ENCODE results near the gene EHHADH.

The EHHADH gene

GRCh38 chr3:185151101-185151963, 102.5 kb downstream of the EHHADH start:
- DNase-seq (ENCODE audit: low read depth in 3 of 3, low spot score in 1 of 3), result no peak

GRCh38 chr3:185150561-185150960, 103.3 kb downstream of the EHHADH start:
- no peak for DNase-seq (ENCODE audit: low read depth in 3 of 3, low spot score in 1 of 3)

GRCh38 chr3:185149591-185149990, 104.3 kb downstream of the EHHADH start:
- no peak for DNase-seq (ENCODE audit: low read depth in 3 of 3, low spot score in 1 of 3)

GRCh38 chr3:185145511-185145910, 108.3 kb downstream of the EHHADH start:
- no peak for DNase-seq (ENCODE audit: low read depth in 3 of 3, low spot score in 1 of 3)

GRCh38 chr3:185144784-185145183, 109.1 kb downstream of the EHHADH start:
- no peak for DNase-seq (ENCODE audit: low read depth in 3 of 3, low spot score in 1 of 3)
